Retinal pigment epithelial cell (primary cell): ENCODE measurements around the gene TMPRSS5.

ENCODE experiments used
- DNase-seq: peaks from one replicate; pipeline ENCODE4 v3.0.0-alpha.2; 2010; ENCODE audit warnings: low read depth
- H3K4me3 ChIP-seq: 2 replicates; pipeline ENCODE4 v1.5.1; 2011; ENCODE audit warnings: mild to moderate bottlenecking, low read length, control low read depth, moderate library complexity
- TF ChIP-seq, protein P1 (sequence below): conservative IDR thresholded peaks from 2 replicates; pipeline ENCODE4 v1.5.1; 2011; ENCODE audit warnings: low read depth, low read length, control low read depth, inconsistent platforms

The TMPRSS5 gene

DNA sequence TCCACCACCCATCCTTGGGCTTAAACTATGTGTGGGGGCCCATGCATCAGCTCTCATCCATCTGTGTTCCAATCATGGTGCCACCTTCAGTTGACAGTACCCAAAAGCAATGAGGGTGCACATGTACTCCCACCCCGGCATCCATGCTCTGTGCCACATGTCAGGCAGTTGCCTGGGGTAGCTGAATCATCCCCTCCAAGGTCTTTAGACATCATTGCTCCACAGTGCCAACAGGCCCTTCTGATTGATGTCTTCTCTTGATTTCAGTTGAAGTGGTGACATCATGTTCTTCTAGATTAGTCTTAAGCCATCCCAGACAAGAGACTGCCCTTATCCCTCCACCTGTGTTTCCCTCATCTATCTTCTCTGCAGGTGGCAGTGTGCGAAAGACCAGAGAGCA lies 42.5 kb downstream of the TMPRSS5 start:
- no peak for DNase-seq
- TF ChIP-seq, protein P1, sequence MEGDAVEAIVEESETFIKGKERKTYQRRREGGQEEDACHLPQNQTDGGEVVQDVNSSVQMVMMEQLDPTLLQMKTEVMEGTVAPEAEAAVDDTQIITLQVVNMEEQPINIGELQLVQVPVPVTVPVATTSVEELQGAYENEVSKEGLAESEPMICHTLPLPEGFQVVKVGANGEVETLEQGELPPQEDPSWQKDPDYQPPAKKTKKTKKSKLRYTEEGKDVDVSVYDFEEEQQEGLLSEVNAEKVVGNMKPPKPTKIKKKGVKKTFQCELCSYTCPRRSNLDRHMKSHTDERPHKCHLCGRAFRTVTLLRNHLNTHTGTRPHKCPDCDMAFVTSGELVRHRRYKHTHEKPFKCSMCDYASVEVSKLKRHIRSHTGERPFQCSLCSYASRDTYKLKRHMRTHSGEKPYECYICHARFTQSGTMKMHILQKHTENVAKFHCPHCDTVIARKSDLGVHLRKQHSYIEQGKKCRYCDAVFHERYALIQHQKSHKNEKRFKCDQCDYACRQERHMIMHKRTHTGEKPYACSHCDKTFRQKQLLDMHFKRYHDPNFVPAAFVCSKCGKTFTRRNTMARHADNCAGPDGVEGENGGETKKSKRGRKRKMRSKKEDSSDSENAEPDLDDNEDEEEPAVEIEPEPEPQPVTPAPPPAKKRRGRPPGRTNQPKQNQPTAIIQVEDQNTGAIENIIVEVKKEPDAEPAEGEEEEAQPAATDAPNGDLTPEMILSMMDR = no peak
- no peak overlapping the region for H3K4me3 ChIP-seq

DNA sequence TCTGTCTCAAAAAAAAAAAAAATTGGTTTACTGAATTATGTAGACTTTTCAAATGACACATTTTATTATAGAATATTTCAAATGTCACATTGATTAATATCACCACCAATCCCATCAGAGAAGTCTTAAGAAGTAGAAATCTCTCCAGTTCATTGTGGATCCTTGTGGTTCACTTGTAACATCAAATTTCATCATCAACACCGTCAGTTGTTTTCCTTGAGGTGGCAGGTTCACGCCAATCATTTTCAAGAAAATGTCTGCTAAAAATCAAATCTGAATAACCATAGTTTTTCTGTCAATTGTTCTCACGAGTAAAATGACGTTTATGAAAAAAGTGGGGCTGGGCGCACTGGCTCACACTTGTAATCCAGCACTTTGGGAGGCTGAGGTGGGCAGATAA lies 50.3 kb downstream of the TMPRSS5 start:
- TF ChIP-seq, protein P1 = no peak
- no peak for DNase-seq

DNA sequence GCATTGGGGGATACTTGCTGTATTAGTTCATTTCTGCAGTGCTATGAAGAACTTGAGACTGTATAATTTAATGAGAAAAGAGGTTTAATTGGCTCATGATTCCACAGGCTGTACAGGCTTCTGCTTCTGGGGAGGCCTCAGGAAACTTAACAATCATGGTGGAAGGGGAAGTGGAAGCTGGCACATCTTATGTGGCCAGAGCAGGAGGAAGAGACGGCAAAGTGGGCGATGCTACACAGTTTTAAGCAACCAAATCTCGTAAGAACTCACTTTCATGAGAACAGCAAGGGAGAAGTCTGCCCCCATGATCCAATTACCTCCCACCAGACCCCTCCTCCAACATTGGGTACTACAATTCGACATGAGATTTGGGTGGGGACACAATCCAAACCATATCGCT lies 55.1 kb downstream of the TMPRSS5 start:
- no peak for DNase-seq
- TF ChIP-seq, protein P1 = no peak
- H3K4me3 ChIP-seq = no peak overlapping the region

More for the DNA sequence above, 50.3 kb downstream of the TMPRSS5 start:
- H3K4me3 ChIP-seq = no peak overlapping the region

DNA sequence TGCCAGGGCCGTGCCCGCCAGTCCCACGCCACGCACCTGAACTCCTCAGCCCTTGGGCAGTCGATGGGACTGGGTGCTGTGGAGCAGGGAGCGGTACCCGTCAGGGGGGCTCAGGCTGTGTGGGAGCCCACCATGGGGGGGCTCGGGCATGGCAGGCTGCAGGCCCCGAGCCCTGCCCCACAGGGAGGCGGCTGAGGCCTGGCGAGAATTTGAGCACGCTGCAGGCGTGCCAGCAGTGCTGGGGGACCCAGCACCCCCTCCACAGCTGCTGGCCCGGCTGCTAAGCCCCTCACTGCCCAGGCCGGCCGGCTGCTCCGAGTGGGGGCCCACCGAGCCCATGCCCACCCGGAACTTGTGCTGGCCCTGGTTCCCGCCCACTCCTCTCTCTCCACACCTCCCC lies 56.8 kb downstream of the TMPRSS5 start:
- no peak overlapping the region for H3K4me3 ChIP-seq
- DNase-seq = no peak
- TF ChIP-seq, protein P1 = no peak

DNA sequence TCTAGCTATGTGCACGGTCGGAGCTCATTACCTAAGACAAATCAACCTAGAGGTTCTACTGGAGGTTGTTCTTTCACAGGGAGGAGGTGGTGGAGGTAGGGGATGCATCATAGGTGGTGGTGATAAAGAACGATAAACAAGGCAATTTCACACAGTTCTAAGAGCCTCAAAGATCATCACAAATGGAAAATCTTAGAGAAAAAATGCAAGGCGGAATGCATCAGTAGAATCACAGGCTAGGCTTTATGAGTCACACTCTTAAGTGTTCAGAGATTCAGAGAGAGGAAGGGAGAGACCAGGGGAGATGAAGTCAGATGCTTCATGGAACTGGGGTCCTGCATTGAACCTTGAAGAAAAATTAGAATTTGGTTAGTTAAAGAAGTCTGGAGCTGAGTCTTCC lies 58.3 kb downstream of the TMPRSS5 start:
- TF ChIP-seq, protein P1 = no peak
- no peak for DNase-seq
- no peak overlapping the region for H3K4me3 ChIP-seq

DNA sequence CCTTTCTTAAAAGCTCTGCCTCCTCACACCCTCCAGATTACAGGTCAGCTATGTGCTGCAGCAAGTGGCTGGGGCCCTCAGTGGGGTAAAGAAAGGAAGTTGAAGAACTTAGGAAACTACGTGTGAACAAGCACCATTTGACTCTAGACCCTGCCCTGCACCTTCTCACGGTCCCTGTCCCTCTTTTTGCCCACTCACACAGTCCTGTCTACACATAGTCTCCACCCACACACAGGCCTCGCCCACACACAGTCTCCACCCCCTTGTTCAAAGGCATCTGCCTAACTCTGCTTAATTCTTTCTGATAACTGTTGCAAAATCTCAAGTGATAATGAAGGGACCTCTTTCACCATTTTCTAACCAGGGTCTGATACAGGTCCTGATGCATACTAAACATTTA lies 59.0 kb downstream of the TMPRSS5 start:
- TF ChIP-seq, protein P1 = no peak
- H3K4me3 ChIP-seq = no peak overlapping the region

DNA sequence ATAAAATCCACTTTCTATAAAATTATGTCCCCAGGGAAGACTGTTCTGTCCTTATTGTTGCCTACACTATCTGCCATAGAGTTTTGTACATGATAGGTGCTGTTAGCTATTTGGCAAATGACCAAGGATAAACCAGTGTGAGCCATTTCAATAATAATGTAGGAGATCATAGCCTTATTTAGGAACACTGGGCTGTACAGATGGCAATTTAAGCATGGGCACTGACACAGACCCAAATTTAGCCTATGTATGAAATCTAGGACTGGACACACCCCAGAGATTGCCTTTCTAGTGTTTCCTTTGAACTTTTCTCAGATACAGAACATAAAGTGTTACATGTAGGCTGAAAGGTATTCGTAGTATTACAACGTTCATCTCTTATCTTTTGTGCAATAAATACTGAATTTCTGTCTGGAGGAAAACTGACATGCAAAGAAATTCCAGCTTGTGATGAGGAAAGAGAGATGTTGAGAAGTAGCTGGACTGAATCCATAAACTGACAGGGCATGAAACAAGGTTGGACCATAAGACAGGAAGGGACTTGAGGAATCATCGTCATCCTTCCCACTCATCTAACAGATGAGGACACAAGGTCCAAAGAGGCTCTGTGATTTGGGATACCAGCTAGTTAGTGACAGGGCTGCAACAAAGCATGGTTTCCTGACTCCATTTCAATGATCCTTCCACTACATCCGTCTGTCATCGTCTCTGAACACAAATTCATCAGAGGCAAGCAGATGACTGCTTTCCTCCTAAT lies 60.3 kb downstream of the TMPRSS5 start:
- no peak overlapping the region for H3K4me3 ChIP-seq
- no peak for DNase-seq
- TF ChIP-seq, protein P1 = no peak

More for the DNA sequence above, 59.0 kb downstream of the TMPRSS5 start:
- DNase-seq = no peak
